GM18526 (cell line): ENCODE results near the gene SPON1.

ENCODE experiments used
- POLR2A ChIP-seq: IDR thresholded peaks from 3 replicates; pipeline ENCODE4 v1.6.1; 2011; ENCODE audit not compliant: insufficient read length; ENCODE audit errors: extremely low read depth

The SPON1 gene

DNA sequence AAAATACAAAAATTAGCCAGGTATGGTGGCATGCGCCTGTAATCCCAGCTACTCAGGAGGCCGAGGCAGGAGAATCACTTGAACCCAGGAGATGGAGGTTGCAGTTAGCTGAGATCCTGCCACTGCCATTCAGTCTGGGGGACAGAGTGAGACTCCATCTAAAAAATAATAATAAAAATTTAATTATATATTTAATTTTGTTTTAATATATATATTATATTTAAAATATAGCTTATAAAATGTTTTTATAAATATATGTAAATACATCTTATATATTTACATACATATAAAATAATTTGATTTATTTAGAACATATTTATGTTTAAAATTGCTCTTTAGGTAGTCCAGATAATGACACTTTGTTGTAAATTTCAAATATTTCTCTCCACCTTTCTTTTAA, 82.9 kb downstream of the SPON1 start:
- TF ChIP-seq POLR2A, result no peak

DNA sequence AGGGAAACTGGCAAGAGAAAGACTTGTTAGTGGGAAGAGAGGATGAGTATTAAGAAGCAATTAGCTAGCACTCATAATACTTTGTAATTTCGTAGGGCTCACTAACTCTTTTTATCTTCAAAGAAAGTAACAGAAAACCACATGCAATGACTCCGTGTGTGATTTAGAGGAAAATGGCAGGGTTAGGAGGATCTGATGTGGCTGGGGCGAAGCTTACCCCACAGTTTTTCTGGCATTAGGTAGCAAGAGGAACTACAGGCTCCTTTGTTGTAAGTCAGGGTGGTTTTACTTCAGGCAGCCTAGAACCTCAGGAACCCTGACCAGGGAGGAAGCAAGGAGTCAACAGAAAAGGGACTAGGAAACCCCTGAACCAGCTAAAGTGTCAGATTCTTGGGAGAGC, 89.7 kb downstream of the SPON1 start:
- no peak for TF ChIP-seq POLR2A

DNA sequence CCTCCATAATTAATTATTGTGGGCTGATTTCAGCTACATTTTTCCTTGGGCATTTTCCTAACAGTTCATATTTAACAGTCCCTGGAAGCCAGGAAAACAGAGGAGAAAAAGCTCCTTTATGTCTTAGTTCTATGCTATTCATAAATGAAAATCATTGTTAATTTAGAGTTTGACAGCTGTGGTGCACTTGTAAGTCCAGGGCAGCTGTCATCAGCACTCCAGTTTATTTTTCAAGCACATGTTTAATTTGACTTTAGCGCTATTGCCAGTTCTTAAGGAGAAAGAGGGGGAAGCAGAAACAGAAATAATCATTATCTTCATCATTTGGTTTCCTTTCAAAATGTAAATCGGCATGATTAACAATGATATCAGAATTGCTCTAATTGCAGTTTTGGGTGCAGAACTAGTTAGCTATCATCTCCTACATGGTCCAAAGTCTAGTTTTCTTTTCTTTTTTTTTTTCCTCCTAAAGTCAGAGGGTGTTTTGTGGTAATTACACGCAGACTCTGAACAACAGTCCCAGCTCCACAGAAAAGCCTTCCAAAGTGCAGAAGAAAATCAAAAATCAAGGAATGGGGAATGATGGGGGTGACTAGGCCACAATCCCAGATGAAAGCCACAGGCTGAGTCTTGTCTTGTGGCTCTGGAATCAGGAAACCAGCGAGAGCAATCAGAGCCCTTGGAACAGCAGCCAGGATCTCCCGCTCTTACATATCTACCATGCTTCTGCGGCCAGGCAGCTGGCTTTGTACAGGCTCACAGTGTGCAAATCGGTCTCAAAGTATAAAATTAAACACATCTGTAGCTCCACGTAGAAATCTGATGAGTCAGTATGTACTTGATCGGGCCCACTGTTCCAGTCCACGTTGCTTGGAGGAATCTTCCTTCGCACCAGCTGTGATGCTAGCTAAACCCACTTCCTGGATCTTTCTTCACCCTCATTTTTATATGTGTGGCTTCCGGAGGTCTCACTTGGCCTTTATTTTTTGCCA, 91.9 kb downstream of the SPON1 start:
- TF ChIP-seq POLR2A, result no peak

DNA sequence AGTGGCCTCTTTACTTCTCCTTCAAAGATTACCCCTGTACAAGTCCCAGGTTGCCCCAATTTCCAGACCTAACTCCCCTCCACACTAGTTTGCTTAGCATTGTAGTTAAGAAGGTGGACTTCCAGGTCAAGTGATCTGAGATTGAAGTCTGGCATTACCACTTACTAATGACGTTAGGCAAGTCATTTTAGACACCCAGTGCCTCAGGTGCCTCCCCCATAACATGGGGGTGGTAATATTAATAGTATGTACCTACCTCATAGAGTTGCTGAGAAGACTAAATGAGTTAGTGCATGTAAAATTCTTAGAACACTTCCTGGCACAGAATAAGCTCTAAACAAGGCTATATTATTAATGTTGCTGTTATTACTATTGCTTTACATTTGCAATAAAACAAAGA, 93.4 kb downstream of the SPON1 start:
- no peak for TF ChIP-seq POLR2A

DNA sequence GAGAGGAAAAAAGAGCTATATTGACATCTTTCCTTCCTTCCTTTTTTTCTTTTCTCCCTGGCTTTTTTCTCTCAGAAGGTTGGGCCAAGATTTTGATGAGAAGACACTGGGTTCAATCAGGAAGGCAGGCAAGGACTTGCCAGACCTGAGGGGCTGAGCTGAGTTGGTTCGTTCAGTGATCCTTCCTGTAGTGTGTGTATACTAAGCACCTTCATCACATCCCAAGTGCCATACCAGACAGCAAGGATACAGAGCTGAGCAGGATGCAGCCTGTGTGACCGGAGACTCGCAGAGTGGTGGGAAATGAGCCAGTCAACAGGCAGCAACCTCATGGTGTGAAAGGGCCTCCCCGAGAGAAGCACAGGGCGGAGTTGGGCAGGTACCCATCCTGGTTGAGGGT, 95.5 kb downstream of the SPON1 start:
- TF ChIP-seq POLR2A, result no peak

DNA sequence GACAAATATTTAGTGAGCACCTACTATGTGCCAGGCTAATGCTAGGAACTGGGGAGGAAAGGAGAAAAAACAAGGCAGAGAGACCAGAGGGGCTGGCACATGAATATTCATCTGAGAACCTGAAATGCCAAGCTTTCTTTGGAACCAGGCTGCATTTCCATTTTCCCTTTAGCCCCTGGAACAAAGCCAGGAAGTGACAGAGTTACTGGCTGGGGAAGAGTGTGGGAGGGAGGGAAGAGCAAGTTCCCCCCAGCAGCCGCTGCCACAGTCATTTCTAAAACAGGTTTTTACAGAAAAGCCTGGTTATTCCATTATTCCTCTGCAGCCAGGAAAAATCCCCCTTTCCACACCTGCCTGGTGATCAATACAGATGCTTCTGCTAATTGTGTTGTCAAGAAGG, 97.0 kb downstream of the SPON1 start:
- no peak for TF ChIP-seq POLR2A

DNA sequence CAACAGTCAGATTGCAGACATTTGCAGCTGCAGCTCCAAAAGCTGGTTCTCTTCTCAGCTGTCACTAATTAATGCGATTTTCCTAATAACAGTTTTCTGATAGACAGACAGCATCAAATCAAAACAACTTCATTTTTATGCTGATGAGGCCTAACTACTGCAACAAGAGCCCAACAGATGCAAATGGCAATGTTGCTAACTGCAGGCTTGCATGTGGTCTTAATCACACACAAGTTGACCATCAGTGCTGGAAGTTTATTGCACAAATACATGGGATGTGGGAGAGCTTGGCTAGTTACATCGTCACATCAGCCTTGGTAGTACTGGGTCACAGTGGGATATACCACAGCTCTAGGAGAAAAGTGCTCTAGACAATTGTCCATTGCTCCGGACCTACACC, 99.2 kb downstream of the SPON1 start:
- no peak for TF ChIP-seq POLR2A

DNA sequence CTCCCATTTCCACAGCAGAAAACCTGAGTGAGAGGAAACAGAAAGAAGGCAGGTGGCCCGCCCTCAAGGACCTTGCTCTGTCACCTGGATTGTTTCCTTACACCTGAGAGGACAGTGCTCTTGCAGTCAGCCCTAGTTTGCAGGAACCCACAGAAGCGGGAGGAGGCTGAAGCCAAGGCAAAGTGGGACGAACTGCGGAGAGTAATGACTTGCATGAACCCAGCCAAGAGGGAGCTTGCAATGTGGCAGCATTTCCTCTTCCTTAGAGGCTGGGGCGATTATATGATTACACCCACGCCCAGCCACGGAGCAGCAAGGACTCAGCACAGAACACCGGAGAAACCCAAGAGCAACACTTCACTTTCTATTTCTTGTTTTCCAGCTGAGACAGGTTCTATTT, 102.6 kb downstream of the SPON1 start:
- TF ChIP-seq POLR2A, result no peak

DNA sequence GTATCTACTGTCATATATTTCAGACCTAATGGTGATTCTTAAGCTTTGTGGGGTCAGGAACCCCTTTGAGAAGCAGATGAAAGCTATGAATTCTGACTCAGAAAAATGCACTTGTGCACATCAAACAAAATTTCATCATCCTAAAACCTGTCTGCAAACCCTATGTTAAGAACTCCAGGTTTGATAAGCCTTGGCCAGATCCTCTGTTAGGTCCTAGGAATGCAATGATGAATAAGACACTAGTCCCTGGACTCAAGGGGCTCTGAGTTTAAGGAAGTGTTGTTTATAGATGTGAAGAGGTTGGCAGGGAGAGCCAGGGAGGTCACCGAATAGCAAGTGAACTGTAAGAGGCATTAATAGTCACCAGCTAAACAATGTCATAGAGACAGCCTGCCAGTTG, 103.2 kb downstream of the SPON1 start:
- TF ChIP-seq POLR2A, result no peak

DNA sequence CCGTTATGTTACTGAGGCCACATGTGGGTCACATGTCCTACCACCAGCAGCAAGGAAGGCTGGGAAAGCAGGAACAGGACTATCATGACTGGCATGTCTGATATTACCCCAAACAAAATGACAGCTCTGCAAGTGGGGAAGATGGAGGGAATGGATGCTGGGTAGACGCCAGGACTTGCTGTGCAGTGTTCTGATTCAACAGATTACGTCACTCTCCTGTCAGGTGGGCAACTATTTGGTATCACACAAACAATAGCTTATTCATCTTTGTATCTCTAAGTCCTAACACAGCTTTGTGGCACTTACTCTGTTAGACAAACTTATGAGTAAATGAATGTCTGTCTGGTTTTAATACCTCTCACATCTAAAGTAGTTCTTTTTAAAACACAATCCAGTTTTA, 105.2 kb downstream of the SPON1 start:
- TF ChIP-seq POLR2A, result no peak

DNA sequence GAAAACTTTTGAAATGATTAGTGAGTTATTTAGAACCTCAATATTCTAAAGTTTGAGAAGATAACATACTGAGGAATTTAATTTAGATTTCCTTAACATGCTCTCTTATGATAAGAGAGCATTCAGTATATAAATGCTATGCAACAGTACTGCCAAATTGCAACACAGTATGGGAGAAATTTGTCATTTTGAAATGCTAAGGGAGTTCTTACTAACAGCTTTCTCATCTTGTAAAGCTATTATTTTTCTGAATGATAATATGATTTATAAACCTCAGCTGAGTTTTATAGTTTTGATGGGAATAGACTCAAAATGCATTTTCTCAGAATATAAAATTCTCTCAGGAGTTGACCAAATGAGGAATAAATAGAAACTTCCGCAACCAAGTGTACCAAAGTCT, 108.4 kb downstream of the SPON1 start:
- TF ChIP-seq POLR2A, result no peak

DNA sequence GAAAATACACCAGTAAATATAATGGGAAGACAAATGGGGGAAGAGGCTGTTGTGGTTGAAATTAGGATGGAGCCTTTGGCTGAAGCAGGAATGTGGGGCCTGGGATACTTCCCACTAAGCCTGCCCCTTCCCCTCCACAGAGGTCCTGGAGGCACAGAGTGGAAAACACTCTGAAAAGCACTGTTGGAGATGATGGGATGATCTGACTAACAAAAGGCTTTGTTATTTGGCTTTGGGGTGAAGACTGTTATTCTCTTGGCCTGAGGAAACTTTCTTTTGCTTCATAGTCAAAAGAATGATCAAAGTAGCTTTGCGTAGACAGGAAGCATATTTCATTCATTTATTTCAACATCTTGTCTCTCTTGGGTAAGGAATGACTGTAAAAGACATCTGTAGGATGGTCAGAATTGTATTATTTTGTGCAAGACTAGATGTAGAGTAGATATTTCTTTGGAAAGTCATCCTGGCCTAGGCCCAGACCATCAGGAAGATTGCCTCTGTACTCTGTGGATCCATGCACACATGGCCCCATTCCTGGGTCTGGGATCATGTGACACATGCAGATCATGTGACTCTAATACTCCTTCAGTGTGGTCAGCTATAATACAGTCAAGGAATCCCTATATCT, 111.4 kb downstream of the SPON1 start:
- no peak for TF ChIP-seq POLR2A

DNA sequence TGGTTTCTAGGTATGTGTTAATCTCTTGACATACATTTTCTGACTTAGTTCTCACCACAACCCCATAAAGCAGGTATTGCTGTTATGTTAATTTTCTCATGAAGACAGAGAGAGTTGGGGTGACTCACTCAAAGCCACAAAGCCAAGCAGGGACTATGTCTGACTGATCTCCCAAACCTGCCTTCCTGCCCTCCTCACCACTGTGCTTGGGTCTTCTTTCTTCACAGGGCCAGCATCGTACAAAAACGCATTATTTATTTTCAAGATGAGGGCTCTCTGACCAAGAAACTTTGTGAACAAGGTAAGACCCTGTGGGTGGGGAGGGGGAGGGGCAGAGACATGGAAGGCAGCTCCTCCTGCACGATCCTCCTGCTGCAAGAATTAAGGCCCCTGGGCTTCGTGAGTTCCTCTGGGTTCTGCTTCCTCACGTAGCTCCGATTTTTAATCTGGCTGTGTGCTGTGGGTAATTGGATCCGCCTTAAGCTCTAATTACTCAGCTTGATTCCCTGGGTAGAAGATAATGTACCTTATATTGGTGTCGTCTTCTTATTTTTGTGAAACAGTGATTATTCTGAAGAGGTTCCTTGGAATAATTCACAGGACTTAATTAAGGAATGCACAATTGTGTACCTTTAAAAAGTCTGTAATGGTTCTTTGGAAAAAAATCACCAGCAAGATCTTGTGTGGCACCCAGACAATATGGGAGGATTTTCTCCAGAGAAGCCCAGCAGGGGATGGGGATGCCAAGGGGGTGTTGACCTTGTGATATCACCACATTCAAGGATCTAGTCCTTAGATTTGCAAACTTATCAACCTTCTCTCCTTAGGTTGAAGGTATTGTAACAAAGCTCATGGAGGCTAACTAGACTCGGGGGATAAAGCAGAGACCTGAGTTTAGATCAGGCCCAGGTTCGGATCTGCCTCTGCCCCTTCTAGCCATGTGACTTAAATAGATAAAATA, 112.9 kb downstream of the SPON1 start:
- no peak for TF ChIP-seq POLR2A

DNA sequence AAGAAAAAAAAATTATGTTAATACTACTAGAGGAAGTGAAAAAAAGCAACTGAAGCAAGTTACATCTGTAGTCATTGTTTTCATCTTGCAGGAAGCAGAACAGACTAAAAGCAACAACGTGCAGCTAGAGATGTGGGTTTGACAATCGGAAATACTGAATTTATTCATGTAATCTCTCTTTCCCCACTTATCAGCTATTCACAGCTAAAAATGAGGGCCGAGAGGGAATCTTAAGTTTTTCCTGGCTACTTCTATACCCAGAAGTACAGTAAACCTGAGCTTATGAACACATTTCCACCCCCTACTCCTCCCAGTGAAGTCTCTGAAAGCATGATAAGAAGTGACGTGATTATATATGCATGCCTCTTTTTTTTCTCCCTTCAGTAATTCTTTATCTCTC, 116.5 kb downstream of the SPON1 start:
- no peak for TF ChIP-seq POLR2A

DNA sequence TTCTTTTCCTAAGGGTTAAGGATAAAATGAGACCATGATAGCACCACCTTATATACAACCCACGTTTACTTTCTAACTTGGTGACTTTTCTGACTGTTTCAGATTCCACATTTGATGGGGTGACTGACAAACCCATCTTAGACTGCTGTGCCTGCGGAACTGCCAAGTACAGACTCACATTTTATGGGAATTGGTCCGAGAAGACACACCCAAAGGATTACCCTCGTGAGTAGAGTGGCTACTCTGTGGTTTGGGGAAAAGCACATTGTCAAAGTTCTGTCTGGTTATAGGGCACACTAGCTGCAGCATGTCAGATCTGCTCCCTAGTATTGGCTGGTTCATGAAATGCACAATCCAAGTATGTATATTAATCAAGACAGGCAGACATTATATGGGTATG, 117.3 kb downstream of the SPON1 start:
- no peak for TF ChIP-seq POLR2A

DNA sequence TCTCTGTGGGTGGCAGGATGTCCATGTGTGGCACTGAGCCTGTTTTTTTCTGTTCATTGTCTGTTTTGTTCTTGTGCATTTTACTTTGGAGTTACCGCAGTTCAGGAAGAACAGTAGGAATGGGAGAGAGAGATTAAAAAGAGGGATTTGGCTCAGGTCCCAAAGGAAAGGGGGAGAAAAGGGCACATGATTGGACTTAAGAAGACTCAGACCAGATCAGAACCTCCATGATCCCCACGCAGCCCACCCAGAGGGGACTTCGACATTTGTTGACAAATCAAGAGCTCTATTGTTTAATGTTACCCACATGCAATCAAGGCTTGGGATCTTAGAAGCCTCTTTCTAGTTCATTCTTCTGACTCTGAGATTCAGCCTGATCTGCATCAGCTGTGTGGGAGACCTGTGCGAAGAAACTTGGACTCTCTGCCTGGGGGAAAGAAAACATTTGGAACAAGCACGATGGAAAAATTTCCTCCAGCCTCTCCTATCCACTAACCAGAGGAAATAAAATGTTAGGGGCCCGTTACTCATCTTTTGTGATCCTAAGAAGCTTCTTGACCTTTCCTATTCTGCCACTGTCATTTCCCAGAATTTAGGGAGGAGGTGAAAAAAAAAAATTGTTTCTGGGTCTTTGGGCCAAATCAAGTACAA, 119.2 kb downstream of the SPON1 start:
- TF ChIP-seq POLR2A, result no peak

DNA sequence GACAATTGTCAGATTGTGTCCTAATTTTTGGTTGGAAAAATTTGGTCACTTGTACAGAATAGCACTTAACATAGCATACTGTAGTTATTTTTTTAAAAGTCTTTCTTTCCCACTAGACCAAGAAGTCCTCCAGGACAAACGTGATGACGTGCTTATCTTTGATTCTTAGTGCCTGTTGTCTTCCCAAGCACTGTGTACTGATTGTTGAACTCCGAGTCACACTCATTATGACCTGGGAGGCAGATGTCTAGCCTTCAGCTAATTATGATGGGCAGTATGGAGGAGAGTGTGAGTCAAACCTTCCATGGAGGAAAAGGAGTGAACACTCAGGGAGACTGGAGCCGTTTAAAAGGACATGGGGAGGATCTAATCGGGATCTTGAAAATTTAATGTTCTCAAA, 119.8 kb downstream of the SPON1 start:
- TF ChIP-seq POLR2A, result no peak
